GM23338 (cell line): ENCODE results near the gene DVL1.

ENCODE experiments used
- CREB1 ChIP-seq: fragments of 250-450 bp; sonication (Bioruptor Pico); IDR thresholded peaks from 2 replicates; pipeline ENCODE4 v1.5.0; 2020; ENCODE audit warnings: low read depth, mild to moderate bottlenecking, moderate library complexity
- EZH2 ChIP-seq: fragments of 200-600 bp; sonication (generic); IDR thresholded peaks from one replicate; pipeline ENCODE4 v1.8.0; 2017; ENCODE audit warnings: antibody characterized with exemption, mild to moderate bottlenecking, low read depth; ENCODE audit not compliant: unreplicated experiment
- EZH2phosphoT487 ChIP-seq: fragments of 200-600 bp; sonication (generic); IDR thresholded peaks from one replicate; pipeline ENCODE4 v1.8.1; 2018; ENCODE audit warnings: antibody characterized with exemption; ENCODE audit not compliant: unreplicated experiment
- JUNB ChIP-seq: IDR thresholded peaks from one replicate; pipeline ENCODE4 v1.6.1; 2016; ENCODE audit warnings: antibody characterized with exemption; ENCODE audit not compliant: unreplicated experiment
- NANOG ChIP-seq: IDR thresholded peaks from 2 replicates; pipeline ENCODE4 v1.6.1; 2016; ENCODE audit warnings: antibody characterized with exemption, borderline replicate concordance
- POLR2AphosphoS5 ChIP-seq: IDR thresholded peaks from 2 replicates; pipeline ENCODE4 v1.6.1; 2016; ENCODE audit warnings: antibody characterized with exemption, low read depth
- STAT1 ChIP-seq: IDR thresholded peaks from one replicate; pipeline ENCODE4 v1.6.1; 2016; ENCODE audit warnings: antibody characterized with exemption; ENCODE audit not compliant: unreplicated experiment
- TF ChIP-seq, protein P1 (sequence below), 2 experiments: fragments of 200-600 bp in 1 of 2; sonication (generic) in 1 of 2; conservative IDR thresholded peaks; 2 replicates each; pipeline versions ENCODE4 v1.5.1 to v1.6.1; 2016 to 2017; ENCODE audit warnings: antibody characterized with exemption in 2 of 2, low read depth in 2 of 2, mild to moderate bottlenecking in 2 of 2, moderate library complexity in 1 of 2
- TF ChIP-seq, protein P2 (sequence below): IDR thresholded peaks from one replicate; pipeline ENCODE4 v1.6.1; 2018; ENCODE audit warnings: antibody characterized with exemption; ENCODE audit not compliant: unreplicated experiment
- TF ChIP-seq, protein P3 (sequence below): IDR thresholded peaks from 2 replicates; pipeline ENCODE4 v1.6.1; 2016; ENCODE audit warnings: antibody characterized with exemption
- TF ChIP-seq, protein P4 (sequence below): fragments of 250-450 bp; sonication (Bioruptor Pico); IDR thresholded peaks from 2 replicates; pipeline ENCODE4 v1.5.0; 2020; ENCODE audit warnings: mild to moderate bottlenecking, moderate library complexity

DNA sequence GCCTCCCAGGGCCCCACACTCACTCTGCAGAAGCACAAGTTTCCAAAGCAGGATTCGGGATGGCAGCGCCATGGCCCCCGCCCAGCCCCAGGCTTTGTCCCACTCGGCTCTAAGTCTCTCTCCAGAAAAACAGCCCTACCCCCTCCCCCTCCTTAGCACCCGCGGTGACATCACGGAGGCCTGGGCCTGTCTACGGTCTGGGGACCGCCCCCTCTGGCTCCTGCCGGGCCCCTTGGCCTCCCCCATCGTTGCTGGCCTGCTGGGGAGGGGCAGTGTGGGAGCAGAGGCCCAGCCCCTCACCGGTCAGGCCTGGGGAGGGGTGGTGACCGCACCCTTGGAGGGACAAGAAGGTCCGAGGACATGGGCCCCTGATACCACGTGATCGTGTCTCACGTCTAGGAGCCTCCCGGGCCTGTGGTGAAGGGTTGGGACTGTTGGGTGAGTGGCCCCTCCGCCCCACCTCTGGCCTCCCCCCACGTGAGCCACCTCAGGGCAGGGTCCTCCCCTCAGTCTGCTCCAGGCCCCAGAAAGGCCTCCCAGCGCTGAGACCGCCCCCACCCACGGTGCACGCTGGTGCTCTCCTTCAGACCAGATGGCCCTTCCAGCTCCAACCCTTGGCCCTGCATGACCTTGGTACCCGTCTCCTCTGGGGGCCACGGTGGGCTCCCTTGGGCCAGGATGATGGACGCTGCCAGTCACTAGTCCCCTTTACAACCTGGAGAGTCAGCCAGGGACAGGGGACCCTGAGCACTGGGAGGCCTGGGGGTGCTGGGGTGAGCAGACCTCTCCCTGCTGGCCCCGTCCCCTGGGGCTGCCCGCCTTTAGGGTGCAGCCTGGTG lies 9.4 kb upstream of the DVL1 start, which contains the start of gene MXRA8:
- TF ChIP-seq, protein P1, sequence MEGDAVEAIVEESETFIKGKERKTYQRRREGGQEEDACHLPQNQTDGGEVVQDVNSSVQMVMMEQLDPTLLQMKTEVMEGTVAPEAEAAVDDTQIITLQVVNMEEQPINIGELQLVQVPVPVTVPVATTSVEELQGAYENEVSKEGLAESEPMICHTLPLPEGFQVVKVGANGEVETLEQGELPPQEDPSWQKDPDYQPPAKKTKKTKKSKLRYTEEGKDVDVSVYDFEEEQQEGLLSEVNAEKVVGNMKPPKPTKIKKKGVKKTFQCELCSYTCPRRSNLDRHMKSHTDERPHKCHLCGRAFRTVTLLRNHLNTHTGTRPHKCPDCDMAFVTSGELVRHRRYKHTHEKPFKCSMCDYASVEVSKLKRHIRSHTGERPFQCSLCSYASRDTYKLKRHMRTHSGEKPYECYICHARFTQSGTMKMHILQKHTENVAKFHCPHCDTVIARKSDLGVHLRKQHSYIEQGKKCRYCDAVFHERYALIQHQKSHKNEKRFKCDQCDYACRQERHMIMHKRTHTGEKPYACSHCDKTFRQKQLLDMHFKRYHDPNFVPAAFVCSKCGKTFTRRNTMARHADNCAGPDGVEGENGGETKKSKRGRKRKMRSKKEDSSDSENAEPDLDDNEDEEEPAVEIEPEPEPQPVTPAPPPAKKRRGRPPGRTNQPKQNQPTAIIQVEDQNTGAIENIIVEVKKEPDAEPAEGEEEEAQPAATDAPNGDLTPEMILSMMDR (conservative IDR thresholded peaks at IDR 0.05; ENCODE audit: low read depth in 2 of 2) = no peak
- TF ChIP-seq POLR2AphosphoS5 (no peak), NANOG (no peak), EZH2 (no peak), EZH2phosphoT487 (no peak), JUNB (no peak), CREB1 (peak; percentile 63; the same call in 1 of the 2 replicates), STAT1 (no peak)
- TF ChIP-seq, protein P2, sequence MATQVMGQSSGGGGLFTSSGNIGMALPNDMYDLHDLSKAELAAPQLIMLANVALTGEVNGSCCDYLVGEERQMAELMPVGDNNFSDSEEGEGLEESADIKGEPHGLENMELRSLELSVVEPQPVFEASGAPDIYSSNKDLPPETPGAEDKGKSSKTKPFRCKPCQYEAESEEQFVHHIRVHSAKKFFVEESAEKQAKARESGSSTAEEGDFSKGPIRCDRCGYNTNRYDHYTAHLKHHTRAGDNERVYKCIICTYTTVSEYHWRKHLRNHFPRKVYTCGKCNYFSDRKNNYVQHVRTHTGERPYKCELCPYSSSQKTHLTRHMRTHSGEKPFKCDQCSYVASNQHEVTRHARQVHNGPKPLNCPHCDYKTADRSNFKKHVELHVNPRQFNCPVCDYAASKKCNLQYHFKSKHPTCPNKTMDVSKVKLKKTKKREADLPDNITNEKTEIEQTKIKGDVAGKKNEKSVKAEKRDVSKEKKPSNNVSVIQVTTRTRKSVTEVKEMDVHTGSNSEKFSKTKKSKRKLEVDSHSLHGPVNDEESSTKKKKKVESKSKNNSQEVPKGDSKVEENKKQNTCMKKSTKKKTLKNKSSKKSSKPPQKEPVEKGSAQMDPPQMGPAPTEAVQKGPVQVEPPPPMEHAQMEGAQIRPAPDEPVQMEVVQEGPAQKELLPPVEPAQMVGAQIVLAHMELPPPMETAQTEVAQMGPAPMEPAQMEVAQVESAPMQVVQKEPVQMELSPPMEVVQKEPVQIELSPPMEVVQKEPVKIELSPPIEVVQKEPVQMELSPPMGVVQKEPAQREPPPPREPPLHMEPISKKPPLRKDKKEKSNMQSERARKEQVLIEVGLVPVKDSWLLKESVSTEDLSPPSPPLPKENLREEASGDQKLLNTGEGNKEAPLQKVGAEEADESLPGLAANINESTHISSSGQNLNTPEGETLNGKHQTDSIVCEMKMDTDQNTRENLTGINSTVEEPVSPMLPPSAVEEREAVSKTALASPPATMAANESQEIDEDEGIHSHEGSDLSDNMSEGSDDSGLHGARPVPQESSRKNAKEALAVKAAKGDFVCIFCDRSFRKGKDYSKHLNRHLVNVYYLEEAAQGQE = no peak
- TF ChIP-seq, protein P3, sequence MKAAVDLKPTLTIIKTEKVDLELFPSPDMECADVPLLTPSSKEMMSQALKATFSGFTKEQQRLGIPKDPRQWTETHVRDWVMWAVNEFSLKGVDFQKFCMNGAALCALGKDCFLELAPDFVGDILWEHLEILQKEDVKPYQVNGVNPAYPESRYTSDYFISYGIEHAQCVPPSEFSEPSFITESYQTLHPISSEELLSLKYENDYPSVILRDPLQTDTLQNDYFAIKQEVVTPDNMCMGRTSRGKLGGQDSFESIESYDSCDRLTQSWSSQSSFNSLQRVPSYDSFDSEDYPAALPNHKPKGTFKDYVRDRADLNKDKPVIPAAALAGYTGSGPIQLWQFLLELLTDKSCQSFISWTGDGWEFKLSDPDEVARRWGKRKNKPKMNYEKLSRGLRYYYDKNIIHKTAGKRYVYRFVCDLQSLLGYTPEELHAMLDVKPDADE = no peak
- TF ChIP-seq, protein P4, sequence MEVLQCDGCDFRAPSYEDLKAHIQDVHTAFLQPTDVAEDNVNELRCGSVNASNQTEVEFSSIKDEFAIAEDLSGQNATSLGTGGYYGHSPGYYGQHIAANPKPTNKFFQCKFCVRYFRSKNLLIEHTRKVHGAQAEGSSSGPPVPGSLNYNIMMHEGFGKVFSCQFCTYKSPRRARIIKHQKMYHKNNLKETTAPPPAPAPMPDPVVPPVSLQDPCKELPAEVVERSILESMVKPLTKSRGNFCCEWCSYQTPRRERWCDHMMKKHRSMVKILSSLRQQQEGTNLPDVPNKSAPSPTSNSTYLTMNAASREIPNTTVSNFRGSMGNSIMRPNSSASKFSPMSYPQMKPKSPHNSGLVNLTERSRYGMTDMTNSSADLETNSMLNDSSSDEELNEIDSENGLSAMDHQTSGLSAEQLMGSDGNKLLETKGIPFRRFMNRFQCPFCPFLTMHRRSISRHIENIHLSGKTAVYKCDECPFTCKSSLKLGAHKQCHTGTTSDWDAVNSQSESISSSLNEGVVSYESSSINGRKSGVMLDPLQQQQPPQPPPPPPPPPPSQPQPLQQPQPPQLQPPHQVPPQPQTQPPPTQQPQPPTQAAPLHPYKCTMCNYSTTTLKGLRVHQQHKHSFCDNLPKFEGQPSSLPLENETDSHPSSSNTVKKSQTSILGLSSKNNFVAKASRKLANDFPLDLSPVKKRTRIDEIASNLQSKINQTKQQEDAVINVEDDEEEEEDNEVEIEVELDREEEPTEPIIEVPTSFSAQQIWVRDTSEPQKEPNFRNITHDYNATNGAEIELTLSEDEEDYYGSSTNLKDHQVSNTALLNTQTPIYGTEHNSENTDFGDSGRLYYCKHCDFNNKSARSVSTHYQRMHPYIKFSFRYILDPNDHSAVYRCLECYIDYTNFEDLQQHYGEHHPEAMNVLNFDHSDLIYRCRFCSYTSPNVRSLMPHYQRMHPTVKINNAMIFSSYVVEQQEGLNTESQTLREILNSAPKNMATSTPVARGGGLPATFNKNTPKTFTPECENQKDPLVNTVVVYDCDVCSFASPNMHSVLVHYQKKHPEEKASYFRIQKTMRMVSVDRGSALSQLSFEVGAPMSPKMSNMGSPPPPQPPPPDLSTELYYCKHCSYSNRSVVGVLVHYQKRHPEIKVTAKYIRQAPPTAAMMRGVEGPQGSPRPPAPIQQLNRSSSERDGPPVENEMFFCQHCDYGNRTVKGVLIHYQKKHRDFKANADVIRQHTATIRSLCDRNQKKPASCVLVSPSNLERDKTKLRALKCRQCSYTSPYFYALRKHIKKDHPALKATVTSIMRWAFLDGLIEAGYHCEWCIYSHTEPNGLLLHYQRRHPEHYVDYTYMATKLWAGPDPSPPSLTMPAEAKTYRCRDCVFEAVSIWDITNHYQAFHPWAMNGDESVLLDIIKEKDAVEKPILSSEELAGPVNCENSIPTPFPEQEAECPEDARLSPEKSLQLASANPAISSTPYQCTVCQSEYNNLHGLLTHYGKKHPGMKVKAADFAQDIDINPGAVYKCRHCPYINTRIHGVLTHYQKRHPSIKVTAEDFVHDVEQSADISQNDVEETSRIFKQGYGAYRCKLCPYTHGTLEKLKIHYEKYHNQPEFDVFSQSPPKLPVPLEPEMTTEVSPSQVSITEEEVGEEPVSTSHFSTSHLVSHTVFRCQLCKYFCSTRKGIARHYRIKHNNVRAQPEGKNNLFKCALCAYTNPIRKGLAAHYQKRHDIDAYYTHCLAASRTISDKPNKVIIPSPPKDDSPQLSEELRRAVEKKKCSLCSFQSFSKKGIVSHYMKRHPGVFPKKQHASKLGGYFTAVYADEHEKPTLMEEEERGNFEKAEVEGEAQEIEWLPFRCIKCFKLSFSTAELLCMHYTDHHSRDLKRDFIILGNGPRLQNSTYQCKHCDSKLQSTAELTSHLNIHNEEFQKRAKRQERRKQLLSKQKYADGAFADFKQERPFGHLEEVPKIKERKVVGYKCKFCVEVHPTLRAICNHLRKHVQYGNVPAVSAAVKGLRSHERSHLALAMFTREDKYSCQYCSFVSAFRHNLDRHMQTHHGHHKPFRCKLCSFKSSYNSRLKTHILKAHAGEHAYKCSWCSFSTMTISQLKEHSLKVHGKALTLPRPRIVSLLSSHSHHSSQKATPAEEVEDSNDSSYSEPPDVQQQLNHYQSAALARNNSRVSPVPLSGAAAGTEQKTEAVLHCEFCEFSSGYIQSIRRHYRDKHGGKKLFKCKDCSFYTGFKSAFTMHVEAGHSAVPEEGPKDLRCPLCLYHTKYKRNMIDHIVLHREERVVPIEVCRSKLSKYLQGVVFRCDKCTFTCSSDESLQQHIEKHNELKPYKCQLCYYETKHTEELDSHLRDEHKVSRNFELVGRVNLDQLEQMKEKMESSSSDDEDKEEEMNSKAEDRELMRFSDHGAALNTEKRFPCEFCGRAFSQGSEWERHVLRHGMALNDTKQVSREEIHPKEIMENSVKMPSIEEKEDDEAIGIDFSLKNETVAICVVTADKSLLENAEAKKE (CRISPR knock-in tag) = no peak
